ENCODE measurements around the gene RGS6.

Gene RGS6

GRCh38 chr14:71996610-71997009, 64.4 kb downstream of the RGS6 start:
- peak in 22 of 42 donors; percentile 4 to 55 (median 22) for DNase-seq
- intact Hi-C loops (cut with DNase I): no loop called here

- DNase-seq: peak in 30 of 42 donors; percentile 5 to 64 (median 23)
- intact Hi-C loops (cut with DNase I): no loop called here
Measured at GRCh38 chr14:72000907-72001306, 68.7 kb downstream of the RGS6 start.

- DNase-seq: no peak
- intact Hi-C loops (cut with DNase I): no loop called here
Measured at GRCh38 chr14:72002731-72003130, 70.5 kb downstream of the RGS6 start.

GRCh38 chr14:72008666-72009065, 76.4 kb downstream of the RGS6 start:
- no peak for DNase-seq
- intact Hi-C loops (cut with DNase I): no loop called here

- DNase-seq: no peak
- intact Hi-C loops (cut with DNase I): no loop called here
Measured at GRCh38 chr14:72010474-72010873, 78.2 kb downstream of the RGS6 start.

- intact Hi-C loops (cut with DNase I): no loop called here
- peak in 2 of 42 donors; percentile 12 to 20 for DNase-seq
Measured at GRCh38 chr14:72013721-72014345, 81.6 kb downstream of the RGS6 start.

- no peak for DNase-seq
- intact Hi-C loops (cut with DNase I): no loop called here
Measured at GRCh38 chr14:72014486-72014885, 82.3 kb downstream of the RGS6 start.

GRCh38 chr14:72017290-72017689, 85.1 kb downstream of the RGS6 start:
- DNase-seq: no peak
- intact Hi-C loops (cut with DNase I): no loop called here

GRCh38 chr14:72023128-72024042, 91.2 kb downstream of the RGS6 start:
- intact Hi-C loops (cut with DNase I): no loop called here
- peak in 4 of 42 donors; percentile 7 to 38 (median 15) for DNase-seq

- peak in 16 of 42 donors; percentile 4 to 52 (median 22) for DNase-seq
- intact Hi-C loops (cut with DNase I): no loop called here
Measured at GRCh38 chr14:72024043-72024407, 91.8 kb downstream of the RGS6 start.

- DNase-seq: no peak
- intact Hi-C loops (cut with DNase I): no loop called here
Measured at GRCh38 chr14:72024504-72024903, 92.3 kb downstream of the RGS6 start.

- no peak for DNase-seq
- intact Hi-C loops (cut with DNase I): no loop called here
Measured at GRCh38 chr14:72026536-72026935, 94.3 kb downstream of the RGS6 start.

GRCh38 chr14:72027061-72027460, 94.8 kb downstream of the RGS6 start:
- no peak for DNase-seq
- intact Hi-C loops (cut with DNase I): no loop called here

- DNase-seq: no peak
- intact Hi-C loops (cut with DNase I): no loop called here
Measured at GRCh38 chr14:72033365-72033764, 101.1 kb downstream of the RGS6 start.

GRCh38 chr14:72040528-72040927, 108.3 kb downstream of the RGS6 start:
- DNase-seq: no peak
- intact Hi-C loops (cut with DNase I): no loop called here

GRCh38 chr14:72045271-72045670, 113.0 kb downstream of the RGS6 start:
- DNase-seq: no peak
- intact Hi-C loops (cut with DNase I): no loop called here

GRCh38 chr14:72045885-72046284, 113.7 kb downstream of the RGS6 start:
- intact Hi-C loops (cut with DNase I): no loop called here
- DNase-seq: no peak

- intact Hi-C loops (cut with DNase I): no loop called here
- no peak for DNase-seq
Measured at GRCh38 chr14:72049462-72049861, 117.2 kb downstream of the RGS6 start.

- intact Hi-C loops (cut with DNase I): no loop called here
Measured at GRCh38 chr14:72052356-72052755, 120.1 kb downstream of the RGS6 start.

GRCh38 chr14:72053651-72054050, 121.4 kb downstream of the RGS6 start:
- intact Hi-C loops (cut with DNase I): no loop called here
- DNase-seq: no peak

More at GRCh38 chr14:72052356-72052755, 120.1 kb downstream of the RGS6 start:
- DNase-seq: no peak

- intact Hi-C loops (cut with DNase I): no loop called here
- DNase-seq: no peak
Measured at GRCh38 chr14:72054911-72055310, 122.7 kb downstream of the RGS6 start.

Data from head of caudate nucleus (tissue), 42 donors.